Measurements from ENCODE around the gene CALR3.
"Not testable (repeated sequence)": the region's sequence is repeated elsewhere in the genome, so short reads cannot be mapped to it uniquely, and the experiment has no call there.

CALR3 gene

GRCh38 chr19:16495982-16496612 is at the start of gene CALR3, which contains the start of gene C19orf44:
TSS of gene CALR3 (minus strand) at chr19:16496167. CDS start at chr19:16496129, 38 bp downstream.
TSS of gene C19orf44 (plus strand) at chr19:16496394. CDS start at chr19:16500793, 4,399 bp downstream.
- peak; percentile 82 to 89 for DNase-seq

- no peak for DNase-seq
Observed at GRCh38 chr19:16544473-16545231, 48.7 kb upstream of the CALR3 start.

- not testable (repeated sequence) for DNase-seq
Observed at GRCh38 chr19:16543734-16544133, 47.8 kb upstream of the CALR3 start.

- no peak for DNase-seq
Observed at GRCh38 chr19:16542910-16543472, 47.0 kb upstream of the CALR3 start.

GRCh38 chr19:16542045-16542909 is 46.3 kb upstream of the CALR3 start, which contains the start of gene CHERP:
TSS of gene CHERP (minus strand) at chr19:16542437. CDS start at chr19:16542378, 59 bp downstream.
- peak; percentile 39 to 40 for DNase-seq

- no peak for DNase-seq
Observed at GRCh38 chr19:16541526-16542044, 45.6 kb upstream of the CALR3 start.

- no peak for DNase-seq
Observed at GRCh38 chr19:16540948-16541347, 45.0 kb upstream of the CALR3 start.

- no peak for DNase-seq
Observed at GRCh38 chr19:16537111-16537510, 41.1 kb upstream of the CALR3 start.

GRCh38 chr19:16536130-16536529 is 40.2 kb upstream of the CALR3 start:
- DNase-seq = no peak

- no peak for DNase-seq
Observed at GRCh38 chr19:16535381-16535780, 39.4 kb upstream of the CALR3 start.

- no peak for DNase-seq
Observed at GRCh38 chr19:16532440-16533234, 36.7 kb upstream of the CALR3 start.

- DNase-seq = no peak
Observed at GRCh38 chr19:16531380-16531669, 35.4 kb upstream of the CALR3 start.

- DNase-seq = no peak
Observed at GRCh38 chr19:16530540-16531379, 34.8 kb upstream of the CALR3 start.

- no peak for DNase-seq
Observed at GRCh38 chr19:16529466-16530144, 33.6 kb upstream of the CALR3 start.

GRCh38 chr19:16527971-16528521 is 32.1 kb upstream of the CALR3 start:
- no peak for DNase-seq

- DNase-seq = no peak
Observed at GRCh38 chr19:16527334-16527935, 31.5 kb upstream of the CALR3 start.

GRCh38 chr19:16525751-16526481 is 29.9 kb upstream of the CALR3 start:
- no peak for DNase-seq

GRCh38 chr19:16524991-16525734 is 29.2 kb upstream of the CALR3 start:
- no peak for DNase-seq
